ENCODE results near the gene DHX32.

Gene DHX32

DNA sequence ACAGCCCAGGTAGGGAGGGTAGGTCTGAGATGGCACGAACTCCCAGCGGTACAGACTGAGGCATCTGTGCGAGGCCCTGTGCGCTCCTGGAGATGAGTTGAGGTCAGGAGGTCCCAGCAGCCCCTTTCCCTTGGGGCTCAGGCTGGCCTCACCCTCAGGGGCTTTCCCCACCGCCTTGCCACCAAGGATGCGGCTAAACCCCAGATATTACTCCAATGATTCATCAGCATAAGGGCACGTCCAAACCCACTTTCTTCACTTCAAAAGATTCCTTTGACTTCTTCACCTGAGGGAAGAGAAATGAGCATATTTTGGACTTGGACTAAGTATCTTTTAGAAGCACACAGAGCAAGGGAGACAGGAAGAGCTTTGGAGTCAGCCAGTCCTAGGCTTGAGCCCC is 78.4 kb downstream of the DHX32 start:
- no peak for DNase-seq

DNA sequence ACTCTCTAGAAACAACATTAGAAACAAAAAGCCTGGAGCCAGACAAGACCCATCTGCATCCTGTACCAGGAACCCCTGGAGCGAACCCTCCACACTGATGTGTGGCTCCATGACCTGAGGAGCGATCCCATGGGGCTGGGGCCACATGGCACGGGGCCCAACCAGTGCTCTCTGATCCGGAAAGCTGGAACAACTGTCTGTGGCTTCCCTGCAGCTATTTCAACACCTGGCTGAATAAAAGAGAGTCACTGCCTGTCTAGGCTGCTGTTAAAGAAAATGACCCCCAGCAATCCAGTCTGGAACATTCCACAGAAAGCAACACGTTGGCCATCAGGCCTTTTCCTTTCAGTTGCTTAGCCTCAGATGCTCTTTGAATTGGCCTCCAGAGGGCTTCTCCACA is 79.0 kb downstream of the DHX32 start:
- no peak for DNase-seq

DNA sequence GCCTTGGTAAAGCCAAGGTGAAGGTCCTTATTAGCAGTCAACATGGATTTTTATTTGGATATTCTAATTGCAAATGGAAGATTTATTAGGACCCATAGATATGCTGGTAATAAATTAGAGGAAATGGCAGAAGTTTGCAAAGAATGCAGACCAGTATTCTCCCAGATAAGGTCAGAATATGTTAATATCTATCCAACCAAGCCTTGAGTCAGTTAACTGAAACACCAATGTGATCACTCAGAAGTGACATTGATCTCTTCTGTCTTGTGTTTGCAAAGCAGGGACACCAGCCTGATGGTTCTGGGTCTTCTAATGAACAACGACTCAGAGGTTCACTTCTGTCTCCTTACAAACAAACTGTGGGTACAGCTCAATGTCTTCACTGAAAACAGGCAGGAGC is 79.5 kb downstream of the DHX32 start:
- no peak for DNase-seq

DNA sequence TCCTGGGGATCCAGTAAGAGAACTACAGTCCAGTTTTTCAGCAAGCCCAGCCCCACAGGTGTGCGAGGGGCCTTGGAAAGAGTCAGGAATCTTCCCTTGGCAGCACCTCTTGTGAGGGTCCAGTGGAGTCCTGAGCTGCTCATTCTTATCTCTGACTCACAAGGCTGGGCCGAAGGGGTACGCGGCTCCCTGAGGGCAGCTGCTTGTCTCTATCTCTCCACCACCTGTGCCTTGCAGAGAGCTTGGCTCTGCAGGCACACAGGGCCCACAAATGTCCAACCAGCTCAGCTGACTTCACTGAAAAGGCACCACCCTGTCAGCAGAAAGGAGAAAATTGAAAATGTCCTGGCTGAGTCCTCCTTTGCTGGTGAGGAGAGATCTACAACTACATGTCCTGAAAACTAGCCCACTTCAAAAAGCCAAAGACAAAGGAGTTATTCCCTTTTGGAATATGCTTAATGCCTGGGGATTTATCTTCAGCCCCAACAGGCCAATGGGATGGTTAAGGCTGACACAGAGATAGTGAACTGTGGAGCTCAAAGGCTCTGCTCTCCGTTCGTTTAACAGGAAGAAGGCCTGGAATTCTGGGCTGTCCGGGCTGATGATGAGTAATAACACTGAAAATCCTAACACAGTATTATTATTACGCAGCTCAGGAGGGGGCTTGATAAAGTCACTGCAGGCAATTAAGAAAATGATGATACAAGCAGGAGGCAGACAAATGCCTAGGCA is 81.5 kb downstream of the DHX32 start:
- DNase-seq = no peak

DNA sequence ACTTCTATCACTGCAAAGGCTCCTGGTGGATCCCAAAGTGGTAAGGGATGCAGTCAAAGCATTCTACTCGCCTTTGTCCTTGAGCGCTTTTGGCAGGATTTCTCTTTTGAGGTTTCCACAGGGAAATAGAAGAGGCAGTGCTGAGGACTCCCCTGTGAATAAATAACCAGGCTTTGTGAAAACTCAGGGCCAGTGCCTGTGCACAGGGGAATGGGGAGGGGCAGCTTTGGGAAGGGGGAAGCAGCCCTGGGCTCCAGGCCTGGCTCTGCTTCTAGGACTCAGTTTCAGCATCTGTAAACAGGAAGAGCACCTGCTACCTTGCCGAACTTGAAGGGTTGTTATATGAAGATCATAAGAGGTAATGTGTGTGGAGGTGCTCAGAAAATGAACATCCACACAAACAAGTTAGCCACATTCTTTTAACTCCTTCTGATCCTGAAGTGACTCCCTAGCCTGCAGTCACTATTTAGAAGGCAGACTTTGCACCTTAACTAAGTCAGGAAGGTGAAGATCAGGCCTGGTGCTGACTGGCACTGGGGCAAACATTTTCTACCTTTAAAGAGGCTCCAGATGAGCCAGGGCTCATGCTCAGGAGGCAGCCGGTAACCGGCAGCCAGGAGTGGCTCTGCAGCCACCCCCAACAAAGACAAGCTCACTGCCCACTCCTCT is 83.0 kb downstream of the DHX32 start:
- DNase-seq = no peak

DNA sequence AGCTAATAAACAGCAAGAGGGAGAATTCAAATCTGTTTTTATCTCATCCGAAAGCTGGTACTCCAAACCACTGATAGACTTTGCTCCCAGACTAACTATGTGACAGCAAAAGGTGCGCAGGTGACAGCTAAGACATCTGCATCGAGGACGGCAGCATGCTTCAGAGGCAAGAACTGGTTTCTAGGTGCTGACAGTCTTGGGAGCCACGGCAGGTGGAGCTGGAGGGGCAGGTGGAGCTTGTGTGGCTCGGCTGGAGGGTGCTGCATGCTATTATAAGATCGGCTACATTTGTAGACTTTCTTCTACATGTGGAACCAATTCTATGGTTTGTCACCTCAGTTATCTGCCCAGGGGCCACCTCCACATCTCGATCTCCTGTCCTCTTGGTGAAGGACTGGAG is 83.7 kb downstream of the DHX32 start:
- no peak for DNase-seq

DNA sequence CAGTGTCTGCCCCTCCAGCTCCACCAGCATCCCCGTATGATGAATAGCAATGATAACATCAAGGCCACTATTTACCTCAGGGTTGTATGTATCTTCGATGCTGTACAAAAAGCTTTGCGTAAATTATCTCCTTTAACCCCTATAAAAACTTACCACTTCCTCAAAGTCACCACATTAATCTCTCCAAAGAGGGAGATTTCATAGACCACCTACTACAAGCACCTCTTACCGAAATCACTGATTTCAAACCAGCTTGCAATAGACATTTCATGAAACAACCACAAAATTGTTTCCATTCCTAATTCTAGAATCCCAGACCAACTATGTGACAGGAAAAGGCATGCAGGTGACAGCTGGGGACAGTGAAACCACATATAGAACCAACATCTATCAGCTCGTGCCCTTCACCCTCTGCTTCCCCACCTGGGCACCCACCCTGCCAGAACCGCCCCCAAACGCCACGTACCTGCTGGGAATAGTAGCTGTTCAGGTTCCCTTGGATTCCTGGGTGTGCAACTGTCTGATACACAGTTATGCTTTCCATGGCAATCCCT is 85.4 kb downstream of the DHX32 start:
- no peak for DNase-seq

DNA sequence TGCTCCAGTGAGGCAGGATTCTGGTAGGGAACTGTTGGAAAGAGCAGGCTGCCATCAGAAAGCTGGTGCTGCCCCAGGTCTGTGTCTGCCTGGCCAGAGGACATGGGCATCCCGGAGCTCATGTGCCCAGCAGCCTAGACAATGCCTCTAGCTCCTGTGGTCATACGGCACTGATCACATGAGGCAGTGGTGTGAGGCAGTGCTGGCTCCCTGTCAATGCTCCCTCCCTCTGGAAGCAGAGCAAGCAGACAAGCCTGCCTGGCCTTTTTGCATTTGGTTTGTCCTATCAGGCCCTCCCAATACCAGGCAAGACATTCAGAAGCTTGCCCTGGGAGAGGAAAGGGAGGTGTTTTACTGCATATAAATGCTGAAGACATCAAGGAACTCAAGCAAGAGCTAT is 86.0 kb downstream of the DHX32 start:
- DNase-seq = no peak

DNA sequence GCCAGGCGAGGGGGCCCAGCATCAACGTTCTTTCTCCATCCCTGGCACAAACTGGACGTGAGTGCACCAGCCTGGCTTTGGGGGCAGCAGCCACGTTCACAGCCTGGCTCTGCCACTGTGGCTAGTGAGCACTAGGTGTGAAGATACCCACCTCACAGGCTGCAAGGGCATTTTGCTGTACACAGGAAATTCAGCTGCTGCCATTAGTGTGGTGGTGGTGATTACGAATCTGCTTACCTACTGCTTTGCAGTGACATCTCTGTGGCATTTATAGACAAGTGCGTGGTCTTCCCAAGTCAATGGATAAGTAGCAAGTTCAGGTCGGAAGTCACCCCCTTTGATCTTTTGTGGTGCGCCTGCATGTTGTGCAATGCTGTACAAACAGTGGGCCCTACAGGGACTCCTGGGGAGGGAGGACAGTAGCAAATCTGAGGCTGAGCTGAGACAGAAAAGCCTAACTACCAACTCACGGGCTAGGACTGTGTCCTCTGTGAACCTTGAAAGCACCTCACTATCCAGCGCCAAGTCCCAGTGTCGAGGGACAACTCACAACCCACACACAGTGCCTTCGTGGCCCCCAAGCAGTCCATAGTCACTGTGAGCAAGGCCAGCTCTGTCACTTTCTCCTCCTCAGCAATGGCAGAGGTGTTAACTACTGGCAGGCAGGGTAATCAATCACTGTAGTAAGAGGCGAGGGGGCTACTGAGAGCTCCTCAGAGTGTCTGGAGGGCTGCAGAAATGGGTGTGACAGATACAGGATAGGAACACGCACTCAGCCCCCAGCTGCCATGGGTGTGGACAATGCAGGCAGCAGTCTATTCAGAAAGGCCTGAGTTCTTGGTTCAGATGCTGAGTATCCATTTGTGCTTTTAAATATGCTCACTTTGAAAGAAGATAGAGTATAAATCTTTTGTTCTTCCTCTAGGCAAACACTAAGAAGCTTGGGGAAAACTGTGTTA is 88.5 kb downstream of the DHX32 start:
- DNase-seq = peak in 2 of 5 experiments; percentile 8 to 50

DNA sequence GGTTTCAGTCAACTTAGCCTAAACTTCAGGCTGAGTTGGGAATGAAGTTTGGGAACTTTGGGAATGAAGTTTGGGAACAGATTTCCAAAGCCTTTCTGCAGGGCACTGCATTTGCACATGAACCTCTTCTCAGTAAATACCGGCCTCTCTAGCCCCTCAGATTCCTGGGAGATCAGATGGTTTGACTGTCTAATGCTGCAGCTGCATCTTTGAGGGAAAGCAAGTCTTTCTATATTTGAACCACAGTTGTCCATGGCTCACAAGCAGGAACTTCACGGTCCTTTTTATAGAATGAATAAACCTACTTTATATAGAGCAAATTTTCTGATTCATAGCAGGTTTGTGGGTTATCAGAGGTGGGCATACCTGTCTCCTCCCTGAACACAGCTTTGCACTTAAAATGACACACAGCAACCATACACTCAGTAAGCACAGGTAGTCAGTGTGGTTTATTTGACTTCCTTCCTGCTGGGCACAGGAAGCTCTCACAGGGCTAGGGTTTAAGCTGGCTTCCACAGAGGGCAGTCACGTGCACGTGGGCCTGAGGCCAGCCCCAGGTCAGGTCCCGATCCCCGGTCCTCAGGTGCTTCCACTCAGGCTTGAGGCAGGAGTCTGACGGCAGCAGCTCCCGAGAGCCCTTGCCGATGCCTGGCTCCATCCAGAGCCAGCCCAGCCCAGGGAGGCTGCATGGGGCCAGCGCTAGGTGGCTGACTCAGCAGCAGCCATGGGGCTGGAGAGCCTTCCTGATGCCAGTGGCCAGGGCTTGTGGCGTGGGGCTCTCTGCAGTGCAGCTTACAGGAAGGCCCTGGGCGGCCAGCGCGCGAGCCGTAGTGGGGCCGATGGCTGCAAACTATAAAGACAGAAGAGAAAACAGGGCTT is 92.7 kb downstream of the DHX32 start:
- DNase-seq = peak in 1 of 5 experiments; percentile 27
